ENCODE measurements around the gene IL11. TPM values are rescaled to one million over a fixed set of nuclear protein-coding genes. Genes with fewer than 3 reads are reported as not detected.

Gene IL11
- total RNA-seq, 2 donors from 2014 or later, result 0.32 TPM; not detected in 1

GRCh38 chr19:55348317-55349034, 21.8 kb downstream of the IL11 start:
- H3K9me3 Mint-ChIP-seq, result no peaks in the 10 kb centered on the region
- peaks cover 0 to 2% of the 10 kb centered on the region in 2 donors for H3K36me3 Mint-ChIP-seq
- H3K27ac Mint-ChIP-seq, result no peak overlapping the region
- DNase-seq (ENCODE audit: low spot score in 2 of 2), result no peak
- ATAC-seq, result no peak

GRCh38 chr19:55347442-55348009, 22.7 kb downstream of the IL11 start:
- H3K9me3 Mint-ChIP-seq, result no peaks in the 10 kb centered on the region

GRCh38 chr19:55346725-55347441, 23.4 kb downstream of the IL11 start:
- peaks cover 0 to 7% of the 10 kb centered on the region in 2 donors for H3K36me3 Mint-ChIP-seq
- DNase-seq (ENCODE audit: low spot score in 2 of 2) (no peak), ATAC-seq (peak in 1 of 2 donors; percentile 15)
- H3K27ac Mint-ChIP-seq, result no peak overlapping the region
- no peaks in the 10 kb centered on the region for H3K9me3 Mint-ChIP-seq

More at GRCh38 chr19:55347442-55348009, 22.7 kb downstream of the IL11 start:
- Mint-ChIP-seq H3K27ac (peak overlapping the region in 1 of 2 donors; percentile 57), H3K36me3 (peaks cover 0 to 7% of the 10 kb centered on the region in 2 donors)
- ATAC-seq, result no peak
- DNase-seq (ENCODE audit: low spot score in 2 of 2), result no peak

- no peak for ATAC-seq
Measured at GRCh38 chr19:55345818-55346724, 24.2 kb downstream of the IL11 start.

GRCh38 chr19:55345101-55345817, 25.0 kb downstream of the IL11 start:
- H3K36me3 Mint-ChIP-seq, result peaks cover 0 to 7% of the 10 kb centered on the region in 2 donors

More at GRCh38 chr19:55345818-55346724, 24.2 kb downstream of the IL11 start:
- no peaks in the 10 kb centered on the region for H3K9me3 Mint-ChIP-seq
- DNase-seq (ENCODE audit: low spot score in 2 of 2), result no peak
- H3K27ac Mint-ChIP-seq, result no peak overlapping the region
- H3K36me3 Mint-ChIP-seq, result peaks cover 0 to 7% of the 10 kb centered on the region in 2 donors

GRCh38 chr19:55344444-55344843, 25.8 kb downstream of the IL11 start:
- Mint-ChIP-seq H3K9me3 (no peaks in the 10 kb centered on the region), H3K36me3 (peaks cover 0 to 7% of the 10 kb centered on the region in 2 donors), H3K27ac (peak overlapping the region in 1 of 2 donors; percentile 51)
- DNase-seq (ENCODE audit: low spot score in 2 of 2) (no peak), ATAC-seq (no peak)

More at GRCh38 chr19:55345101-55345817, 25.0 kb downstream of the IL11 start:
- DNase-seq (ENCODE audit: low spot score in 2 of 2) (no peak), ATAC-seq (no peak)
- H3K27ac Mint-ChIP-seq, result no peak overlapping the region
- no peaks in the 10 kb centered on the region for H3K9me3 Mint-ChIP-seq

- no peak for ATAC-seq
- no peaks in the 10 kb centered on the region for H3K9me3 Mint-ChIP-seq
- peak overlapping the region; percentile 84 to 97 for H3K27ac Mint-ChIP-seq
- H3K36me3 Mint-ChIP-seq, result peaks cover 0 to 7% of the 10 kb centered on the region in 2 donors
- DNase-seq (ENCODE audit: low spot score in 2 of 2), result no peak
Measured at GRCh38 chr19:55341595-55342531, 28.4 kb downstream of the IL11 start.

GRCh38 chr19:55341171-55341588, 29.1 kb downstream of the IL11 start:
- no peaks in the 10 kb centered on the region for H3K9me3 Mint-ChIP-seq
- ATAC-seq, result no peak
- peak overlapping the region; percentile 84 to 97 for H3K27ac Mint-ChIP-seq

GRCh38 chr19:55340784-55341147, 29.5 kb downstream of the IL11 start:
- Mint-ChIP-seq H3K27ac (peak overlapping the region; percentile 77 to 97), H3K9me3 (no peaks in the 10 kb centered on the region), H3K36me3 (peaks cover 0 to 7% of the 10 kb centered on the region in 2 donors)
- DNase-seq (ENCODE audit: low spot score in 2 of 2) (peak in 1 of 2 donors; percentile 41), ATAC-seq (no peak)

More at GRCh38 chr19:55341171-55341588, 29.1 kb downstream of the IL11 start:
- peak in 1 of 2 donors; percentile 69 for DNase-seq (ENCODE audit: low spot score in 2 of 2)
- H3K36me3 Mint-ChIP-seq, result peaks cover 0 to 7% of the 10 kb centered on the region in 2 donors

GRCh38 chr19:55339889-55340783, 30.1 kb downstream of the IL11 start:
- Mint-ChIP-seq H3K36me3 (peaks cover 0 to 7% of the 10 kb centered on the region in 2 donors), H3K27ac (peak overlapping the region; percentile 97), H3K9me3 (no peaks in the 10 kb centered on the region)
- ATAC-seq (no peak), DNase-seq (ENCODE audit: low spot score in 2 of 2) (peak; percentile 28 to 70)

- ATAC-seq (peak; percentile 84 to 85), DNase-seq (ENCODE audit: low spot score in 2 of 2) (peak; percentile 100)
- no peaks in the 10 kb centered on the region for H3K9me3 Mint-ChIP-seq
- peaks cover 0 to 7% of the 10 kb centered on the region in 2 donors for H3K36me3 Mint-ChIP-seq
- H3K27ac Mint-ChIP-seq, result peak within 1 kb of the TSS; percentile 97
Measured at GRCh38 chr19:55339105-55339888, 31.0 kb downstream of the IL11 start, which contains the start of gene KMT5C. TSS of gene KMT5C (plus strand) at chr19:55339876. CDS start at chr19:55341937, 2,061 bp downstream.

- Mint-ChIP-seq H3K27ac (no peak overlapping the region), H3K36me3 (no peaks in the 10 kb centered on the region), H3K9me3 (no peaks in the 10 kb centered on the region)
- DNase-seq (ENCODE audit: low spot score in 2 of 2) (no peak), ATAC-seq (no peak)
Measured at GRCh38 chr19:55336101-55336500, 34.2 kb downstream of the IL11 start.

GRCh38 chr19:55333870-55334269, 36.4 kb downstream of the IL11 start:
- DNase-seq (ENCODE audit: low spot score in 2 of 2) (no peak), ATAC-seq (no peak)
- no peaks in the 10 kb centered on the region for H3K9me3 Mint-ChIP-seq
- no peak overlapping the region for H3K27ac Mint-ChIP-seq
- H3K36me3 Mint-ChIP-seq, result no peaks in the 10 kb centered on the region
